H1 (cell line): ENCODE measurements around the gene SIM2. TPM values are rescaled to one million over a fixed set of nuclear protein-coding genes. Genes with fewer than 3 reads are reported as not detected.

ENCODE experiments used
- CTCF ChIA-PET: fragments of 300-600 bp; sonication (Branson Sonifier 250); formaldehyde crosslinking; loops from one replicate; lab custom pipeline; 2021; ENCODE audit not compliant: partially characterized antibody; lab: Charles Lee
- POLR2A ChIA-PET: fragments of 300-600 bp; sonication (Branson Sonifier 250); formaldehyde crosslinking; loops from one replicate; lab custom pipeline; 2021; ENCODE audit warnings: inconsistent platforms; ENCODE audit not compliant: partially characterized antibody; lab: Charles Lee
- DNase-seq, 2 experiments: peaks; one replicate each; pipeline versions ENCODE4 v3.0.0 to v3.0.0-alpha.2; 2010 to 2022; ENCODE audit warnings: low spot score in 2 of 2, low read depth in 1 of 2, mixed read lengths in 1 of 2
- FAIRE-seq: peaks from 2 replicates; lab custom pipeline; 2011; peaks lifted over from hg19 to GRCh38; lab: Jason Lieb, UNC
- H2AFZ ChIP-seq: 2 replicates; pipeline ENCODE4 v1.8.1; 2012; ENCODE audit warnings: low read length, inconsistent platforms
- H2AK5ac ChIP-seq: 2 replicates; pipeline ENCODE4 v1.6.1; 2013; ENCODE audit warnings: low read depth, low read length
- H2BK120ac ChIP-seq: replicated peaks from 2 replicates; pipeline ENCODE3; 2013; ENCODE audit warnings: low read depth, low read length, inconsistent platforms
- H2BK12ac ChIP-seq: 2 replicates; pipeline ENCODE4 v1.6.1; 2013; ENCODE audit warnings: low read depth, low read length
- H2BK15ac ChIP-seq: 2 replicates; pipeline ENCODE4 v1.6.1; 2013; ENCODE audit warnings: low read length
- H2BK20ac ChIP-seq: 2 replicates; pipeline ENCODE4 v1.6.1; 2013; ENCODE audit warnings: low read length
- H2BK5ac ChIP-seq: 2 replicates; pipeline ENCODE4 v1.6.1; 2013; ENCODE audit warnings: low read depth, low read length
- H3K14ac ChIP-seq: 2 replicates; pipeline ENCODE4 v1.6.1; 2013; ENCODE audit warnings: inconsistent platforms; ENCODE audit not compliant: insufficient read length
- H3K18ac ChIP-seq: 2 replicates; pipeline ENCODE4 v1.6.1; 2013; ENCODE audit warnings: low read length; ENCODE audit errors: extremely low read depth
- H3K23ac ChIP-seq: 2 replicates; pipeline ENCODE4 v1.6.1; 2013; ENCODE audit warnings: inconsistent platforms; ENCODE audit not compliant: insufficient read length
- H3K23me2 ChIP-seq: 2 replicates; pipeline ENCODE4 v1.6.1; 2013; ENCODE audit warnings: low read depth, low read length
- H3K27ac ChIP-seq: 2 replicates; pipeline ENCODE4 v1.6.1; 2011; ENCODE audit warnings: low read depth, low read length, inconsistent platforms
- H3K27me3 ChIP-seq, 4 experiments: replicated peaks in 1 of 4; 1 replicate in 1 of 4; 2 replicates in 3 of 4; pipeline versions ENCODE4 v1.6.1 to v1.8.1; 2011 to 2013; ENCODE audit warnings: low read length in 3 of 4, mild to moderate bottlenecking in 3 of 4, inconsistent platforms in 2 of 4, mixed read lengths in 2 of 4, moderate library complexity in 1 of 4; ENCODE audit not compliant: control insufficient read depth in 3 of 4, insufficient read depth in 3 of 4; ENCODE audit errors: extremely low read depth in 1 of 4
- H3K36me3 ChIP-seq, 4 experiments: 2 replicates each; pipeline versions ENCODE4 v1.6.1 to v1.8.1; 2011 to 2013; ENCODE audit warnings: mild to moderate bottlenecking in 4 of 4, low read length in 3 of 4, moderate library complexity in 2 of 4, control low read depth in 1 of 4, inconsistent platforms in 1 of 4; ENCODE audit not compliant: insufficient read depth in 4 of 4, control insufficient read depth in 2 of 4
- H3K4ac ChIP-seq: replicated peaks from 2 replicates; pipeline ENCODE3; 2013; ENCODE audit warnings: low read length, low read depth, mixed read lengths, inconsistent platforms; ENCODE audit not compliant: insufficient read length
- H3K4me1 ChIP-seq, 4 experiments: replicated peaks in 1 of 4; 1 replicate in 1 of 4; 2 replicates in 3 of 4; pipeline versions ENCODE4 v1.6.1 to v1.8.1; 2011 to 2013; ENCODE audit warnings: low read length in 3 of 4, inconsistent platforms in 2 of 4, mixed read lengths in 1 of 4; ENCODE audit not compliant: insufficient read depth in 4 of 4, control insufficient read depth in 3 of 4
- H3K4me2 ChIP-seq, 2 experiments: 2 replicates each; pipeline versions ENCODE4 v1.6.1 to v1.8.1; 2011 to 2013; ENCODE audit warnings: low read depth in 2 of 2, low read length in 2 of 2, control low read depth in 1 of 2, inconsistent platforms in 1 of 2, mild to moderate bottlenecking in 1 of 2; ENCODE audit not compliant: insufficient read depth in 1 of 2
- H3K4me3 ChIP-seq, 4 experiments: fragments of 200-600, 300-600 bp in 1 of 4; sonication (generic), shearing (Covaris generic), sonication (Bioruptor Twin) in 1 of 4; 2 replicates each; pipeline versions ENCODE4 v1.5.1 to v1.8.1; 2011 to 2016; ENCODE audit warnings: low read length in 4 of 4, low read depth in 3 of 4, control low read depth in 2 of 4, inconsistent platforms in 2 of 4, mild to moderate bottlenecking in 2 of 4, mixed read lengths in 1 of 4, moderate library complexity in 1 of 4; ENCODE audit not compliant: insufficient read depth in 2 of 4; ENCODE audit errors: extremely low read depth in 1 of 4
- H3K56ac ChIP-seq: replicated peaks from 2 replicates; pipeline ENCODE3; 2013; ENCODE audit warnings: low read depth, mild to moderate bottlenecking, mixed read lengths, low read length, inconsistent platforms; ENCODE audit not compliant: insufficient read length
- H3K79me1 ChIP-seq: 2 replicates; pipeline ENCODE4 v1.6.1; 2013; ENCODE audit warnings: low read depth, low read length, control low read depth
- H3K79me2 ChIP-seq, 2 experiments: 2 replicates each; pipeline versions ENCODE4 v1.6.1 to v1.8.1; 2012 to 2013; ENCODE audit warnings: low read length in 2 of 2, mild to moderate bottlenecking in 2 of 2, inconsistent platforms in 1 of 2; ENCODE audit not compliant: insufficient read depth in 2 of 2, control insufficient read depth in 1 of 2
- H3K9ac ChIP-seq, 4 experiments: replicated peaks in 1 of 4; 1 replicate in 1 of 4; 2 replicates in 3 of 4; pipeline versions ENCODE4 v1.6.1 to v1.8.1; 2011 to 2013; ENCODE audit warnings: low read depth in 3 of 4, low read length in 3 of 4, control low read depth in 2 of 4, mild to moderate bottlenecking in 2 of 4, moderate library complexity in 2 of 4, inconsistent platforms in 1 of 4; ENCODE audit errors: extremely low read depth in 1 of 4
- H3K9me3 ChIP-seq, 2 experiments: 2 replicates each; pipeline versions ENCODE4 v1.6.1 to v1.8.1; 2012 to 2013; ENCODE audit warnings: mild to moderate bottlenecking in 2 of 2, moderate library complexity in 2 of 2, control low read depth in 1 of 2, inconsistent platforms in 1 of 2, low read depth in 1 of 2, low read length in 1 of 2, mixed read lengths in 1 of 2; ENCODE audit not compliant: insufficient read depth in 2 of 2
- H4K20me1 ChIP-seq, 2 experiments: replicated peaks in 1 of 2; 2 replicates each; pipeline versions ENCODE3 to v1.8.1; 2011 to 2013; ENCODE audit warnings: inconsistent platforms in 2 of 2, low read length in 2 of 2, mild to moderate bottlenecking in 1 of 2; ENCODE audit not compliant: insufficient read depth in 2 of 2, control insufficient read depth in 1 of 2
- H4K5ac ChIP-seq: 2 replicates; pipeline ENCODE4 v1.6.1; 2013; ENCODE audit warnings: low read length, low read depth, mixed read lengths, inconsistent platforms; ENCODE audit not compliant: insufficient read length
- H4K8ac ChIP-seq: 2 replicates; pipeline ENCODE4 v1.8.0; 2013; ENCODE audit warnings: mild to moderate bottlenecking, moderate library complexity, low read length, inconsistent platforms; ENCODE audit not compliant: insufficient read depth; ENCODE audit errors: extremely low read depth
- H4K91ac ChIP-seq: replicated peaks from 2 replicates; pipeline ENCODE3; 2013; ENCODE audit warnings: low read length, mixed read lengths, inconsistent platforms; ENCODE audit not compliant: insufficient read length
- ATF2 ChIP-seq: IDR thresholded peaks from 2 replicates; pipeline ENCODE4 v1.6.1; 2012; ENCODE audit warnings: low read length, inconsistent platforms
- CBX8 ChIP-seq: fragments of 300-800, 300-1000 bp; sonication (generic); IDR thresholded peaks from 2 replicates; pipeline ENCODE4 v1.7.1; 2016; ENCODE audit warnings: low read depth, low read length, borderline replicate concordance
- HDAC2 ChIP-seq, 2 experiments: fragments of 300-600 bp in 1 of 2; sonication (generic) in 1 of 2; IDR thresholded peaks; 2 replicates each; pipeline ENCODE4 v1.6.1; 2011 to 2012; ENCODE audit warnings: low read depth in 2 of 2, low read length in 2 of 2, mild to moderate bottlenecking in 2 of 2, moderate library complexity in 2 of 2, borderline replicate concordance in 1 of 2, inconsistent platforms in 1 of 2
- TAF7 ChIP-seq: optimal IDR thresholded peaks from 2 replicates; pipeline ENCODE3; 2011; ENCODE audit warnings: low read depth, mild to moderate bottlenecking, inconsistent platforms, low read length, moderate library complexity, borderline replicate concordance
- WGBS, 2 experiments: shearing (Covaris generic) in 1 of 2; methylation state at CpG; one replicate each; pipeline versions ENCODE4 v1.1.6 to v1.1.7; 2013 to 2015; ENCODE audit warnings: low lambda C conversion rate in 2 of 2, mixed read lengths in 2 of 2, inconsistent platforms in 1 of 2, low coverage in 1 of 2, missing lambda C conversion rate in 1 of 2; ENCODE audit not compliant: insufficient replicate concordance in 2 of 2, insufficient coverage in 1 of 2, insufficient read length in 1 of 2; ENCODE audit errors: extremely low coverage in 1 of 2, missing lambda C conversion rate in 1 of 2; 5-methylcytosine and 5-hydroxymethylcytosine counted together
- polyA plus RNA-seq, 7 experiments: library from polyadenylated mRNA; depleted of rRNA in 3 of 7; stranded (reverse) in 5 of 7; unstranded in 2 of 7; fragments of >200 nt in 5 of 7; fragments of 200-250 nt in 2 of 7; gene quantifications; 1 replicate in 5 of 7; 2 replicates in 1 of 7; 4 replicates in 1 of 7; pipeline versions ENCODE4 v1.2.1 to v1.2.3, GENCODE V29; 2011 to 2013; ENCODE audit warnings: missing spikeins in 2 of 7, mixed read lengths in 2 of 7
- total RNA-seq: library from RNA; stranded (reverse); fragmentation: NEBNext Ultra II Directional; extraction: Animal tissue kit (Norgen Biotek cat#: 25700); gene quantifications from 2 replicates; pipeline ENCODE4 v1.2.1, GENCODE V29; 2021

Gene SIM2
- total and polyA plus RNA-seq, 2 of the 8 experiments (the other 6 are each of a cell fraction or from before 2014, with no cell fraction given) = 0.05 to 0.26 TPM

GRCh38 chr21:36663033-36663855, 35.7 kb upstream of the SIM2 start:
- Histone ChIP-seq H3K79me2 (no peaks in the 10 kb centered on the region), H2BK5ac (no peak overlapping the region), H3K56ac (no peak overlapping the region), H4K20me1 (peaks cover 0 to 2% of the 10 kb centered on the region in 2 experiments), H3K23me2 (no peaks in the 10 kb centered on the region; the same call in 1 of the 2 replicates), H3K4me1 (no peaks in the 10 kb centered on the region; a peak in 1 of 7 replicates), H3K27ac (no peak overlapping the region), H2BK20ac (no peak overlapping the region), H3K79me1 (no peaks in the 10 kb centered on the region), H3K4ac (no peak overlapping the region), H2BK12ac (no peak overlapping the region), H4K8ac (no peak overlapping the region), H3K9ac (no peak overlapping the region), H3K36me3 (no peaks in the 10 kb centered on the region), H3K18ac (no peak overlapping the region), H3K4me2 (no peak overlapping the region), H3K14ac (no peak overlapping the region), H4K91ac (no peak overlapping the region), H2AFZ (no peak overlapping the region), H4K5ac (no peak overlapping the region), H3K4me3 (no peak overlapping the region), H3K9me3 (no peaks in the 10 kb centered on the region), H2BK120ac (no peak overlapping the region), H2BK15ac (no peak overlapping the region), H3K23ac (no peak overlapping the region), H3K27me3 (no peaks in the 10 kb centered on the region; a peak in 1 of 7 replicates), H2AK5ac (no peak overlapping the region)
- no peak for FAIRE-seq
- POLR2A ChIA-PET = interaction anchor here (0.8 kb wide), 1 partner anchor 28 kb away, joined by 5 read pairs; no protein-coding TSS in a partner anchor
- no peak for DNase-seq
- 75% methylated on average over 18 of the region's 18 CpGs; no CpG with 5 or more reads in 1 of the 2 experiments for WGBS, 2 experiments
- TF ChIP-seq ATF2 (no peak), TAF7 (no peak), HDAC2 (IDR thresholded peaks at IDR 0.05; ENCODE audit: borderline replicate concordance in 1 of 2, low read depth in 2 of 2, low read length in 2 of 2) (no peak), CBX8 (no peak)
- CTCF ChIA-PET = interaction anchor here (0.7 to 4.3 kb wide), 20 partner anchors 7 to 1139 kb away, joined by 3 to 16 read pairs (median 4); no protein-coding TSS in a partner anchor
